Anterior cingulate cortex (tissue), 58 donors: ENCODE data around the gene CENPP.
A peak's percentile ranks its signal among the peaks of the same experiment; 100 is the strongest.

Experiments used
- DNase-seq, 58 donors: peaks; one replicate each; lab custom pipeline; 2025; lab: John Stamatoyannopoulos, UW

The CENPP gene

DNA sequence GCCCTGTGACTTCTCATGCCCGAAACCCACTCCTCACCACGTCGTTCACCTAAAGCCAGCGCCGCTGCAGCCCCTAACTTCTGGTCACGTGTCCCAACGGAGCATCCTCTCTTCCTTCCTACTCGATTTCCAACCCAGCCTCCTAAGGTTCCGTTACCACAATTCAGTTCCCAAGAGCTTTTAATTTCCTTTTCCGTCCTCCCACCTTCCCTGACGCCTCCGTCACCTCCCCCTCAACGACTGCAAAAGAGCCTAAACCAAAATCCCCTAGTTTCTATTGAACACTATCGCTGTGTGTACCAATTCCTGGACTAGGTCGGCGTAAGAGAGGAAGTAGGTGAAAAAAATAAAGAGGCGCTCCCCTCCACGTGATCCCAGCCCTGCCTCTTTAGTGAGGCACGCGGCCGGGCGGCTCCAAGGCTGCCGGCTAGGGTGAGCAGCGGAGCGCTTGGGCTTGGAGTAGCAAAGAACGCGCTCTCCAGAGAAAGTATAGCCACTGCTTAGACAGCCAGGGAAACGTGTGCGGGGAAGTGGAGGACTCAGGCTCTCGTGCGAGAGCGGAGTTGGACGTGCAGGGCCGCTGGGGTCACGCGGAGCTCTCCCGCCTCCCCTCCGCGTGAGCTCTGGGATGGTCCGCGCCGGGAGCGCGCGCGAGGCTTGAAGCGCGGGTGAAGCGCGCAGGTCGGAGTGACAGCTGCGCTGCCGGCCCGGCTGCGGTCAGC is at the start of gene CENPP, which contains the start of gene NOL8:
TSS of gene CENPP (plus strand) at position 685 of the 722 bp plus-strand sequence.
TSS of gene NOL8 (minus strand) at position 82 of the 722 bp plus-strand sequence. CDS start 1,189 bp downstream, outside the sequence.
- peak; percentile 17 to 94 (median 85) for DNase-seq

GRCh38 chr9:92276331-92277032 is 49.3 kb upstream of the CENPP start:
- DNase-seq: no peak

DNA sequence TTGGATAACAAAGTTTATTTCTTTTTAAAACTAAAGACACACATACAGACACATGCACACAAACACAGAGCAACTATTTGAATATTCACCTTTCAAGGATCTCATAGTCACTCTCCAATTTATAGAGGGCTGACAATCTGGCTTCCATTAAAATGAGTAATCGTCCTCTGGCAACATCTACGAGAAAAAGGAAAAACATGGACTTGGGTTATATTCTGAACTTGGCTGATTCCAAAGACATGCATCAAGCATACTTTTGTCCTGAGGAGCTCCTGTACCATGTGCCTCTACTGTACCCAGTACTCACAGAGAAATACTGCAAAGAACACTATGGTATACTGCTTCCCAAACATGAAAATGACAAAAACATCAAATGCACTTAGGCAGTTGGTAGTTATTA is 47.6 kb upstream of the CENPP start:
- no peak for DNase-seq

DNA sequence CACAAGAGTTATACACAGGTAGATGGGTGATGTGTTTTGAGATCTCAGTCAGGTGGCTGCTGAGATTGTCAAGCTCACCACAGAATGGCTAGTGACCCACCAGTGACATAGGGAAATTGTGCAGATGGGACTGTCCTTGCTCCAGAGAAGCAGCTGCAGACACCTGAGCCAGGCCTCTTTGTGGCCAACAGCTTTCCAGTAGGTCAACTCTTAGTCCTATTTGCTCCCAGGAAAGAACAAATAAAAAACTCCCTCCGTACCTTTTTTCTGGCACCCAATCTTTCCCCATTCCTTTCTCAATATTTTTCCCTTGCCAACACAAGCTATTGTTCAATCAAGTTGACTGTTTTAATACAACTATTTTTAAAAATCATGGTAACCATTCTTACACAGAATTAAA is 46.5 kb upstream of the CENPP start:
- DNase-seq: no peak

GRCh38 chr9:92289708-92290390 is 35.9 kb upstream of the CENPP start:
- DNase-seq: no peak

GRCh38 chr9:92290785-92291429 is 34.8 kb upstream of the CENPP start:
- no peak for DNase-seq

DNA sequence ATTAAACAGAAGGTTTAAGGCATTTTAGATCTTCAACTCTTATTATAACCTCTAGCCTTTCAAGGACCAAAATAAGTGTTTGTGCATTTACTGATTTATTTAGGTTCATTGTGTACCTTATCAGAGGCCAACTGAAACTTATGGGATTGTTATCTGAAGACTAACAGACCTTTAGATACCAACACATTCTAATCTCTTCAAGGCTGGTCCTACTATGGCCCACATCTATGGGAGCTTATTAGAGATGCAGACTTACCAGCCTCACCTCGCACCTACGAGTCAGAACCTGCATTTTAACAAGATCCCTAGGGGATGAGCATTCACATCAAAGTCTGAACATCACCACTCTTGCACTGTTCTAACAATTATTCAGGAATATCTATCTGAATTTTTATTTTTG is 34.2 kb upstream of the CENPP start:
- DNase-seq: no peak

DNA sequence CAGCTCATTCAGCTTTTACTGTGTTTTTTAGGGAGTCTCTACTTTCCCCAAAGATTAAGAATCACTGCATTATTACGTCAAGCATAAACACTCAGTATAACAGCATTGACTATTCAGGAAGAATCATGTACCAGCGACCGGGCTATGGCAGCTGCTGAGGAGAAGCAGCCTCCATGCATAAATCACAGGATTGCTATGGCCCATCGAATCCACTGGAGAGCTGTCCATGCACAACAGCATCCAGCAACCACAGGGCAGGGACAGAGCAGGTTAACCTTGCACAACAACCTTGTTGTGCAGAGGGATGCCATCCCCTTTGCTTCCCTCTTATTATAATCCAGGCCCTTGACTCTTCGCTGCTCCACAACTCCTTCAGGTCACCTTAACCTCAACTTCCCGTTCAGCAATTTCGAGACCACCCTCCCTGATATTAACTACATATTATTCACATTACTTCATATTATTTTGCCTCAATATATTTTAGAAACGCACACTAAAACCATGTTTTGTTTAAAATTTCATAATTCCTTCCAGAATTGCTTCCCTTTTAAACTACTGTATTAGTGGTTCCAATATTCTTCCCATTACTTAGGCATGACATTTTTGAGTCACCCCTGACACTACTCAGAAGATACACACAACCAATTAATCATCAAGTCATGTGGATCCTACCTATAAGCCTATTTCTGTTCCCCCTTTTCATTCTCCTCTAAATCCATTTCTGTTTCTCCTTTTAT is 33.2 kb upstream of the CENPP start:
- no peak for DNase-seq

DNA sequence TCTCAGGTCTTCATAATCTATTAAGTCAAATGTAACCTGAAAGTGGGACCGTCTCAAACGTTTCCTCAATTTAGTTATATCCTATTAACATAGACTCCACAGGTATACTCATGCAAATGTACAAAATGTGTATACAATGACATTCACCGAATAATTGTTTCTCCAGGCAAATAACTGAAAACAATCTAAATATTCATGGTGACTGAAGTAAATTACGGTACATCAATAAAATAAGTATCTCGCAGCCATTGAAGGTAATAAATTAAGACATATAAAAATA is 32.7 kb upstream of the CENPP start:
- DNase-seq: no peak

- peak; percentile 91 to 100 (median 97) for DNase-seq
Measured at GRCh38 chr9:92293452-92294296, 32.1 kb upstream of the CENPP start, which contains the start of gene IARS1. TSS of gene IARS1 (minus strand) at chr9:92293697. CDS start at chr9:92289419, 4,278 bp downstream.

DNA sequence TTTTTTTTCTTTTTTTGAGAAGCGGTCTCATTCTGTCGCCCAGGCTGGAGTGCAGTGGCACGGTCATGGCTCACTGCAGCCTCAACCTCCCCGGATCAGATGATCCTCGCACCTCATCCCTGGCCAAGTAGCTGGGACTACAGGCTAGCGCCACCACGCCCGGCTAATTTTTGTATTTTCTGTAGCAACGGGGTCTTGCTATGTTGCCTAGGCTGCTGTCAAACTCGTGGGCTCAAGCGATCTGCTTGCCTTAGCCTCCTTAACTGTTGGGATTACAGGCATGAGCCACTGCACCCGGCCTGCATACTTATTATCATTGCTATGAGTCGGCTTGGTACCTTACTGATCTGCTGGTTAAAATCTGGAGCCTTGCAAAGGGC is 31.5 kb upstream of the CENPP start:
- DNase-seq: peak in 2 of 58 donors; percentile 1

DNA sequence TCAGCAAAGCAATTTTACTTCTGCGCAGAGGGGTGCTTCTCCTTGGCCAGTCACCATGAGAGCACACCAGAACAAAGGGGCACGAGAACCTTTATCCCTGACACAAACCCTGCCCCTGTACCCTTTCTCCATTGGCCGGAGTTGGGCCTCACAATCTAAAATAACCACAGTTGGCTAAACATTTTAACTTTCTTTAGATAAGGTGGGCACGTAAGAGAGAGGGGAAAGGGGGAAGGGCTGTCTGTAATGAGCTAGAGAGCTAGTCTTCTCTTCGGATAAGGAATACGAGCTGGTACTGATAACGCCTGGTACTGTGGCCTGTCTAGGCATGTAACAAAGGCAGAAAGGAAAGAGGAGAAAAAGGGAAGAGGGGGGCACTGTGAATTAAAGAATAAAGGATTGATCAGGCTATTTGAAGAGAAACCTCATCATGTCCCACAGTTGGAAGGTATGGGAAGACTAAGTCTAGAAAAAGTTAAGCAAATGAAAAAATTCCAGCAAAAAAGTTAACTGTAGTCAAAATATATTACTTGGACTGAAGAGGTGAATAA is 30.4 kb upstream of the CENPP start:
- no peak for DNase-seq

DNA sequence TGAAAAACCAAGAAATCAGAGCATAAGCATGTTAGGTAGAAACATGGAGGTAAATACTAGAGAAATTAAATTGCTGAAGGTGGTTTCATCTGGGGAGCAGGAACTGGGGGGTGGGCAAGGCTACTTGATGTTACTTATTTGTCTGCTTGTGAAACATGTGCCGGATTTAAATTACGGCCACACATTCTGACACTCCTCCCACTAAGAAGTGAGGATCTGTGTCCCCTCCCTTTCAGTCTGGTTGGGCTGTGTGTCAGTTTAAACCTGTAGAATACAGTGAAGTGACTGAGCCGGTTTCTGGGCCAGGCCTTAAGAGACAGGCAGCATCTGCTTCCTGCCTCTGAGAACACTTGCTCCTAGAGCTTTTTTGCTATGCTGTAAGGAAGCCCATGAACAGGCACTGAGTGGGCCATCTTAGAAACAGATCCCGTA is 29.9 kb upstream of the CENPP start:
- no peak for DNase-seq

GRCh38 chr9:92297611-92298010 is 28.1 kb upstream of the CENPP start:
- DNase-seq: no peak

DNA sequence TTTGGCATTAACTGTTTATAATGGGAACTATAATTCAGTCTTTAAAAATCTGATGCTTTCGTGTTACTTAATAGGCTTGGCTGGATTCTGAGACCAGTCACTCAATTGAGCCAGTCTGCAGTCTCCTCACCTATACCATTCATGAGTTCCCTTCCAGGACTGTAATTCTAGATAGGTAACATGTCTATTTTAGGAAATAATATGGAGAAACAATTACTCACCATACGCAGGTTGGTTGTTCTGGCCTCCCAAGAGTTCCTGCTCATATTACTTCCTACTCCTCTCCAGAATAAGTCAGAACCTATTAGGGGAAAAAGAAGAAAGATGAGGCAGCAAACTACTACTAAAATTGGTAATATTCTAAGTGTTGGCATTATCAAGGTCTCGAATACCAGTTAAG is 27.7 kb upstream of the CENPP start:
- no peak for DNase-seq

- DNase-seq: no peak
Measured at GRCh38 chr9:92299116-92299515, 26.6 kb upstream of the CENPP start.

GRCh38 chr9:92300936-92301335 is 24.8 kb upstream of the CENPP start:
- DNase-seq: no peak

DNA sequence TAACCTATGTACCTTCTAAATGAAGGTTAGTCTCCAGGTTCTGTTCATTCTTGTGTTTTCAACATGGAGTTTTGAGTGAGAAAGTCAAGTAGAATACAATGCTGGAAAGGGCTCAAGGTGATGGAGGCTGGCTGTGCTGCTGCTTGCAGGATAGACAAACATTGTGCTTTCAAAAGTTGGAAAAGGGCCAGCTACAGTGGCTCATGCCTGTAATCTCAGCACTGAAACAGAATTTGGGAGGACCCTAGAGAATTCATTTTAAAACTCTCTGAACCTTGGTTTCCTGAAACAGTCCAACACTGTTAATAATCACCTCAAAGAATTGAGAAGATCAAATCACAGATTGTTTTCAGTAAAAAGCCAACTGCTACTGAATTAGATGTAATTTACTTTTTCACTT is 16.9 kb upstream of the CENPP start:
- no peak for DNase-seq

DNA sequence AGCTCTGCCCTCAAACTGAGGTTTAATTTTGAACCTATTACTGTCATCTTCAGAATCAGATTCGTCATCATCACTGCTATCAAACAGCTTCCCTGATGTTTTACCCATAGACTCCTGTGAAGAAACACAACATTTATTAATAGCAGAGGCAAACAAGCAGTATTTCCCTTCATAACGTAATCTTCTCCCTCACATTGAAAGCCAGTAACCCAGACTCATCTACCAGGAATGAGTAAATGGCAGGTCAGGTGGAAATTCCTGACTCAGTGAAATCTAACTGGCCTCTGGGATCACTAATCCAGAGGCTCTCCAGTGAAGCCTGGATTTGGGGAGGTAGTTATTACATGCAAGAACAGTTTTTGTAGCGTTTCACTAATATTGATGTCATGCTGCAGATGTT is 15.2 kb upstream of the CENPP start:
- DNase-seq: no peak
